H9 (cell line): ENCODE data around the gene IL1RL2. TPM values are rescaled to one million over a fixed set of nuclear protein-coding genes. Genes with fewer than 3 reads are reported as not detected.

Experiments
- DNase-seq: peaks from one replicate; pipeline ENCODE4 v3.0.0-alpha.2; 2017
- H2AFZ ChIP-seq: one replicate; pipeline ENCODE4 v1.6.1; 2013; ENCODE audit warnings: mild to moderate bottlenecking, low read length, control low read depth, moderate library complexity
- H2AK5ac ChIP-seq: 2 replicates; pipeline ENCODE4 v1.6.1; 2013; ENCODE audit warnings: low read length, control low read depth, mixed read lengths; ENCODE audit not compliant: insufficient read length
- H2BK120ac ChIP-seq: one replicate; pipeline ENCODE4 v1.6.1; 2013; ENCODE audit warnings: low read depth, mild to moderate bottlenecking, low read length, control low read depth, inconsistent platforms; ENCODE audit not compliant: poor library complexity, severe bottlenecking
- H2BK12ac ChIP-seq: 2 replicates; pipeline ENCODE4 v1.6.1; 2013; ENCODE audit warnings: low read length, control low read depth, mixed read lengths, low read depth; ENCODE audit not compliant: insufficient read length
- H2BK15ac ChIP-seq: 2 replicates; pipeline ENCODE4 v1.6.1; 2013; ENCODE audit warnings: low read depth, low read length, control low read depth
- H2BK20ac ChIP-seq: one replicate; pipeline ENCODE4 v1.6.1; 2013; ENCODE audit warnings: low read depth, mild to moderate bottlenecking, low read length, control low read depth, inconsistent platforms; ENCODE audit not compliant: poor library complexity, severe bottlenecking
- H2BK5ac ChIP-seq: 2 replicates; pipeline ENCODE4 v1.6.1; 2013; ENCODE audit warnings: low read length, control low read depth, mixed read lengths; ENCODE audit not compliant: insufficient read length
- H3K14ac ChIP-seq: 2 replicates; pipeline ENCODE4 v1.6.1; 2013; ENCODE audit warnings: low read length, control low read depth; ENCODE audit not compliant: insufficient read depth
- H3K18ac ChIP-seq: 2 replicates; pipeline ENCODE4 v1.6.1; 2013; ENCODE audit warnings: low read depth, mild to moderate bottlenecking, mixed read lengths, low read length, control low read depth; ENCODE audit not compliant: insufficient read length
- H3K23ac ChIP-seq: 2 replicates; pipeline ENCODE4 v1.6.1; 2013; ENCODE audit warnings: low read length, control low read depth, mixed read lengths, low read depth; ENCODE audit not compliant: insufficient read length
- H3K23me2 ChIP-seq: 2 replicates; pipeline ENCODE4 v1.6.1; 2013; ENCODE audit warnings: low read depth, mild to moderate bottlenecking, mixed read lengths, low read length, control low read depth; ENCODE audit not compliant: insufficient read length, poor library complexity, severe bottlenecking
- H3K27ac ChIP-seq: 2 replicates; pipeline ENCODE4 v1.5.1; 2013; ENCODE audit warnings: low read length, control low read depth, mixed read lengths, low read depth; ENCODE audit not compliant: insufficient read length
- H3K27me3 ChIP-seq: 2 replicates; pipeline ENCODE4 v1.6.1; 2013; ENCODE audit warnings: low read length, control low read depth, inconsistent platforms; ENCODE audit not compliant: insufficient read depth
- H3K4ac ChIP-seq: 2 replicates; pipeline ENCODE4 v1.6.1; 2013; ENCODE audit warnings: low read depth, mild to moderate bottlenecking, control low read depth, inconsistent platforms, low read length, moderate library complexity
- H3K4me1 ChIP-seq: 2 replicates; pipeline ENCODE4 v1.6.1; 2013; ENCODE audit warnings: low read length, control low read depth, inconsistent platforms; ENCODE audit not compliant: insufficient read depth
- H3K4me2 ChIP-seq: 2 replicates; pipeline ENCODE4 v1.6.1; 2013; ENCODE audit warnings: low read length, control low read depth, mixed read lengths; ENCODE audit not compliant: insufficient read length, insufficient read depth
- H3K56ac ChIP-seq: 2 replicates; pipeline ENCODE4 v1.6.1; 2013; ENCODE audit warnings: low read depth, mild to moderate bottlenecking, mixed read lengths, low read length, control low read depth; ENCODE audit not compliant: insufficient read length
- H3K79me1 ChIP-seq: 2 replicates; pipeline ENCODE4 v1.6.1; 2013; ENCODE audit warnings: low read depth, mild to moderate bottlenecking, moderate library complexity, low read length, control low read depth, inconsistent platforms; ENCODE audit not compliant: insufficient read depth, poor library complexity, severe bottlenecking
- H3K79me2 ChIP-seq: 2 replicates; pipeline ENCODE4 v1.6.1; 2013; ENCODE audit warnings: low read length, control low read depth, inconsistent platforms; ENCODE audit not compliant: insufficient read depth
- H3K9ac ChIP-seq: 2 replicates; pipeline ENCODE4 v1.6.1; 2013; ENCODE audit warnings: low read length, control low read depth, mixed read lengths; ENCODE audit not compliant: insufficient read length; ENCODE audit errors: extremely low read depth
- H3K9me3 ChIP-seq: one replicate; pipeline ENCODE4 v1.6.1; 2013; ENCODE audit warnings: low read depth, low read length, inconsistent platforms; ENCODE audit not compliant: control insufficient read depth
- H3T11ph ChIP-seq: one replicate; pipeline ENCODE4 v1.6.1; 2013; ENCODE audit warnings: mild to moderate bottlenecking, low read length, control low read depth, inconsistent platforms
- H4K20me1 ChIP-seq: one replicate; pipeline ENCODE4 v1.6.1; 2013; ENCODE audit not compliant: control insufficient read depth, insufficient read length, insufficient read depth
- H4K5ac ChIP-seq: 2 replicates; pipeline ENCODE4 v1.6.1; 2013; ENCODE audit warnings: low read depth, mild to moderate bottlenecking, mixed read lengths, low read length, control low read depth; ENCODE audit not compliant: insufficient read length
- H4K8ac ChIP-seq: replicated peaks from 2 replicates; pipeline ENCODE4 v1.6.1; 2013; ENCODE audit warnings: low read length, control low read depth, mixed read lengths, low read depth; ENCODE audit not compliant: insufficient read length
- H4K91ac ChIP-seq: 2 replicates; pipeline ENCODE4 v1.6.1; 2013; ENCODE audit warnings: low read depth, mild to moderate bottlenecking, moderate library complexity, mixed read lengths, low read length, control low read depth; ENCODE audit not compliant: insufficient read length
- H3K27ac Mint-ChIP-seq, 3 experiments: 2 replicates in 2 of 3; 3 replicates in 1 of 3; pipeline ENCODE4 v1.8.0; 2020 to 2021; ENCODE audit warnings: mixed read lengths in 3 of 3, mild to moderate bottlenecking in 1 of 3, moderate library complexity in 1 of 3
- H3K27me3 Mint-ChIP-seq: 2 replicates; pipeline ENCODE4 v1.8.0; 2021; ENCODE audit warnings: low read depth, mild to moderate bottlenecking, moderate library complexity, mixed read lengths
- H3K36me3 Mint-ChIP-seq, 3 experiments: 2 replicates in 2 of 3; 3 replicates in 1 of 3; pipeline ENCODE4 v1.8.0; 2020 to 2021; ENCODE audit warnings: low read depth in 3 of 3, mixed read lengths in 3 of 3; ENCODE audit not compliant: insufficient read depth in 1 of 3
- H3K4me1 Mint-ChIP-seq, 2 experiments: 2 replicates each; pipeline ENCODE4 v1.8.0; 2020; ENCODE audit warnings: mixed read lengths in 2 of 2
- H3K4me3 Mint-ChIP-seq, 2 experiments: 2 replicates in 1 of 2; 3 replicates in 1 of 2; pipeline ENCODE4 v1.8.0; 2020 to 2021; ENCODE audit warnings: mild to moderate bottlenecking in 2 of 2, mixed read lengths in 2 of 2, moderate library complexity in 1 of 2
- H3K9me3 Mint-ChIP-seq, 2 experiments: 2 replicates in 1 of 2; 3 replicates in 1 of 2; pipeline ENCODE4 v1.8.0; 2020; ENCODE audit warnings: mild to moderate bottlenecking in 2 of 2, mixed read lengths in 2 of 2, moderate library complexity in 1 of 2
- total RNA-seq: library from RNA; stranded (reverse); gene quantifications from 2 replicates; pipeline ENCODE4 v1.2.1, GENCODE V29; 2021
- TF ChIP-seq, protein P1 (sequence below): fragments of 200-600 bp; sonication (generic); conservative IDR thresholded peaks from 3 replicates; pipeline ENCODE4 v1.8.0; 2021; ENCODE audit warnings: antibody characterized with exemption, mild to moderate bottlenecking

Gene IL1RL2
- total RNA-seq, 1 experiment from 2014 or later, result not detected

- TF ChIP-seq, protein P1, sequence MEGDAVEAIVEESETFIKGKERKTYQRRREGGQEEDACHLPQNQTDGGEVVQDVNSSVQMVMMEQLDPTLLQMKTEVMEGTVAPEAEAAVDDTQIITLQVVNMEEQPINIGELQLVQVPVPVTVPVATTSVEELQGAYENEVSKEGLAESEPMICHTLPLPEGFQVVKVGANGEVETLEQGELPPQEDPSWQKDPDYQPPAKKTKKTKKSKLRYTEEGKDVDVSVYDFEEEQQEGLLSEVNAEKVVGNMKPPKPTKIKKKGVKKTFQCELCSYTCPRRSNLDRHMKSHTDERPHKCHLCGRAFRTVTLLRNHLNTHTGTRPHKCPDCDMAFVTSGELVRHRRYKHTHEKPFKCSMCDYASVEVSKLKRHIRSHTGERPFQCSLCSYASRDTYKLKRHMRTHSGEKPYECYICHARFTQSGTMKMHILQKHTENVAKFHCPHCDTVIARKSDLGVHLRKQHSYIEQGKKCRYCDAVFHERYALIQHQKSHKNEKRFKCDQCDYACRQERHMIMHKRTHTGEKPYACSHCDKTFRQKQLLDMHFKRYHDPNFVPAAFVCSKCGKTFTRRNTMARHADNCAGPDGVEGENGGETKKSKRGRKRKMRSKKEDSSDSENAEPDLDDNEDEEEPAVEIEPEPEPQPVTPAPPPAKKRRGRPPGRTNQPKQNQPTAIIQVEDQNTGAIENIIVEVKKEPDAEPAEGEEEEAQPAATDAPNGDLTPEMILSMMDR, result no peak
- H3K56ac ChIP-seq, result no peak overlapping the region
- H3K14ac ChIP-seq, result no peak overlapping the region
- no peaks in the 10 kb centered on the region for H3K4me1 ChIP-seq
- no peak overlapping the region for H3K18ac ChIP-seq
- no peaks in the 10 kb centered on the region for H3K79me1 ChIP-seq
- no peak for DNase-seq
- H3K27me3 ChIP-seq, result no peaks in the 10 kb centered on the region
- no peak overlapping the region for H2BK12ac ChIP-seq
- Mint-ChIP-seq H3K27ac (no peak overlapping the region), H3K4me3 (no peak overlapping the region), H3K27me3 (no peaks in the 10 kb centered on the region; the same call in 1 of the 2 replicates), H3K9me3 (peaks cover 2 to 7% of the 10 kb centered on the region in 2 experiments; a peak in 2 of 5 replicates), H3K36me3 (no peaks in the 10 kb centered on the region), H3K4me1 (no peaks in the 10 kb centered on the region)
- no peak overlapping the region for H3K4ac ChIP-seq
- no peak overlapping the region for H3T11ph ChIP-seq
- H2BK20ac ChIP-seq, result no peak overlapping the region
- no peaks in the 10 kb centered on the region for H3K9me3 ChIP-seq
- H4K20me1 ChIP-seq, result no peaks in the 10 kb centered on the region
- no peak overlapping the region for H3K23ac ChIP-seq
- H4K5ac ChIP-seq, result no peak overlapping the region
- H3K79me2 ChIP-seq, result no peaks in the 10 kb centered on the region
- no peak overlapping the region for H4K91ac ChIP-seq
- H2AK5ac ChIP-seq, result no peak overlapping the region
- H2BK120ac ChIP-seq, result no peak overlapping the region
- no peak overlapping the region for H4K8ac ChIP-seq
- H2BK5ac ChIP-seq, result no peak overlapping the region
- no peak overlapping the region for H3K4me2 ChIP-seq
- no peak overlapping the region for H3K9ac ChIP-seq
- no peak overlapping the region for H2AFZ ChIP-seq
- no peak overlapping the region for H2BK15ac ChIP-seq
- no peak overlapping the region for H3K27ac ChIP-seq
- H3K23me2 ChIP-seq, result no peaks in the 10 kb centered on the region
Measured at GRCh38 chr2:102208774-102209173, 22.0 kb downstream of the IL1RL2 start.
